Prostate gland (tissue), 2 donors: ENCODE data around the gene CRKL.

ENCODE experiments used
- POLR2A ChIP-seq: fragments of 450-650 bp; IDR thresholded peaks from one replicate; pipeline ENCODE4 v1.6.1; 2016; ENCODE audit warnings: antibody characterized with exemption, mild to moderate bottlenecking
- POLR2AphosphoS5 ChIP-seq: sonication (generic); formaldehyde crosslinking; IDR thresholded peaks from one replicate; pipeline ENCODE4 v1.6.1; 2017; ENCODE audit warnings: antibody characterized with exemption
- TF ChIP-seq, protein P1 (sequence below), 4 experiments: fragments of 200-600 bp in 2 of 4; fragments of 450-650 bp in 2 of 4; sonication (generic) in 2 of 4; IDR thresholded peaks; 1 replicate in 3 of 4; 2 replicates in 1 of 4; pipeline ENCODE4 v1.5.1; 2016 to 2019; ENCODE audit warnings: antibody characterized with exemption in 4 of 4, mild to moderate bottlenecking in 2 of 4, moderate library complexity in 2 of 4

DNA sequence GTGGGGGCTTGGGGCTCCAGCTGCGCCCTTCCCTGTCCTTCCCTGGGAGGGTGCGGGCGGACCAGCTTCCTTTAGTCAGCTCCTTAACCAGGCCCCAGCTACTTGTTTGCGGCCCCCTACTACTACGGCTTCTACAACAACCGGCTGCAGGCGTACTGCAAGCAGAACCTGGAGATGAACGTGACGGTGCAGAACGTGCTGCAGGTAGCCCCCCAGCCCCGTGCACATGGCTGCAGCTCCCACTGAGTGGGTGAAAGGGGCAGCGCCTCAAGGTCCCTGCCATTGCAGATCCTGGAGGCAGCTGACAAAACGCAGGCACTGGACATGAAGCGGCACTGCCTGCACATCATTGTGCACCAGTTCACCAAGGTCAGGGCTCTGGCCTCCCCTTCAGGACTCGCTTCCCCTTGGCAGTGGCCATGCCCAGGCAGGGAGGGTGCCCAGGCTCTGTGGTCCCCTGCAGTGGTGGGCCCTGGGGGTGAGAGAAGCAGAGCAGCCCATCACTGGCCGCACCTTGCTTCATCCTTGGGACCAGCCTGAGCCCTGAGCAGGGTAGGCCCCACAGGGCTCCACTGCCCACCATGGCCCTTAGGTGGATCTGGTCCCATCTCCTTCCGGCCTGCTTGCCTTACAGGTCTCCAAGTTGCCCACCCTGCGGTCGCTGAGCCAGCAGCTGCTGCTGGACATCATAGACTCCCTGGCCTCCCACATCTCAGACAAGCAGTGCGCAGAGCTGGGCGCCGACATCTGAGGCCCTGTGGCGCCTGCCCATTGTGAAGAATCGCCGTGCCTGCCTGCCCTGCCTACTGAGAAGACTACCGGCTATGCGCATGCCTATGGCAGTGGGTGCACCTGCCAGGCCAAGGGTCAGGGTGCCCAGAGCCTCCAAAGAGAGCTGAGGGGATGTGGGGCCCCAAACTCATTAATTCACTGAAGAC is 79.7 kb downstream of the CRKL start:
- TF ChIP-seq, protein P1, sequence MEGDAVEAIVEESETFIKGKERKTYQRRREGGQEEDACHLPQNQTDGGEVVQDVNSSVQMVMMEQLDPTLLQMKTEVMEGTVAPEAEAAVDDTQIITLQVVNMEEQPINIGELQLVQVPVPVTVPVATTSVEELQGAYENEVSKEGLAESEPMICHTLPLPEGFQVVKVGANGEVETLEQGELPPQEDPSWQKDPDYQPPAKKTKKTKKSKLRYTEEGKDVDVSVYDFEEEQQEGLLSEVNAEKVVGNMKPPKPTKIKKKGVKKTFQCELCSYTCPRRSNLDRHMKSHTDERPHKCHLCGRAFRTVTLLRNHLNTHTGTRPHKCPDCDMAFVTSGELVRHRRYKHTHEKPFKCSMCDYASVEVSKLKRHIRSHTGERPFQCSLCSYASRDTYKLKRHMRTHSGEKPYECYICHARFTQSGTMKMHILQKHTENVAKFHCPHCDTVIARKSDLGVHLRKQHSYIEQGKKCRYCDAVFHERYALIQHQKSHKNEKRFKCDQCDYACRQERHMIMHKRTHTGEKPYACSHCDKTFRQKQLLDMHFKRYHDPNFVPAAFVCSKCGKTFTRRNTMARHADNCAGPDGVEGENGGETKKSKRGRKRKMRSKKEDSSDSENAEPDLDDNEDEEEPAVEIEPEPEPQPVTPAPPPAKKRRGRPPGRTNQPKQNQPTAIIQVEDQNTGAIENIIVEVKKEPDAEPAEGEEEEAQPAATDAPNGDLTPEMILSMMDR (IDR thresholded peaks at IDR 0.05) = no peak
- TF ChIP-seq POLR2A (no peak), POLR2AphosphoS5 (no peak)
